ENCODE results near the gene GRIP1.

Gene GRIP1

DNA sequence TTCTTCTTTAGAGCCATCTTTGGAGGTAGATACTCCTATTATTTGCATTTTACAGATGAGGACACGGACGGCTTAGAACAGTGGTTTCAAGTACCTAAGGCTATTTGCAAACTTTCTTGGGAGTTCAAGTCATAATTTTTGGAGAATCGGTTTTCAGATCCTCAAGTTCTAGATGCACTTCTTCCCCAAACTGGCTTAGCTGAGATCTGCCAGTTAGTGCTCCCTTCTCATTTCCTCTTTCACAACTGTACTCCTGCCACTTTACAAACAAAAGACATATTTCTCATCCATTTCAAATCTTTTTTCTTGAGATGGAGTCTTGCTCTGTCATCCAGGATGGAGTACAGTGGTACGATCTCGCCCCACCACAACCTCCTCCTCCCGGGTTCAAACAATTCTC lies 299.3 kb downstream of the GRIP1 start:
- no peak for DNase-seq (ENCODE audit: low spot score)

DNA sequence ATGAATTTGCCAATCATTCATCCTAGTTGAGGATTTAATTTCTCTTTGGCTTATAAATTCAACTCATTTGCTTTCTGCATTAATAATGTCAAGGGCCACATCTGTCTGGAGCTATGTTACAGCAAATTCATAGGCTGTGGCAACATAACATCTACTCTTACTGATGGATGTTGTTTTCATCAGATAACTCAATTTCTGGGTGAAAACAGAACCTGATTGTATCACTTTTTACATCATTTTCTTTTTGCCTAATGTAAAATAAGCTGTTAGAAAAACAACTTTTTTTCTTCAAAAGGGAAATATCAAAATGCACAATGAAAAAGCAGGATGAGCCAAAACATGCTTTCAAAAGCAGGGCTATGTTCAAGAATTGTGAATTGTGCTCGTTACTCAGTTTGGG lies 303.3 kb downstream of the GRIP1 start:
- no peak for DNase-seq (ENCODE audit: low spot score)

DNA sequence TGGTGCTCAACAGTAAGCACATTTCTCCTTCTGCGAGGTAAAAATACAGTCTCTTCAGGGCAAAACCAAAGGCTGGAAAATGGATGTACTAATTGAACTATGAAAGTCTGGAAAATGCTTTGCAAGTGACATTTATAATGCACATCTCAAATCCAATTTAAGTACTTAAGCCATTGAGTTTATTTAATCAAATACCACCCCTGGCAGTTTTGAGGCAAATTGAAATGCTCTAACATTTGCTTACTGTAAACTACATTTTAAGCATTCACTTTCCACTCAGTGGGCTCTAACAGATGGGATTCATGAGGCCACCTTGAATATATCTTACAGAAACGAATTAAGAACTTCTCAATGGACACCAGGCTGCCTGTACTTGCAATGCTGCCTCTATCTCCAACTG lies 306.9 kb downstream of the GRIP1 start:
- no peak for DNase-seq (ENCODE audit: low spot score)

DNA sequence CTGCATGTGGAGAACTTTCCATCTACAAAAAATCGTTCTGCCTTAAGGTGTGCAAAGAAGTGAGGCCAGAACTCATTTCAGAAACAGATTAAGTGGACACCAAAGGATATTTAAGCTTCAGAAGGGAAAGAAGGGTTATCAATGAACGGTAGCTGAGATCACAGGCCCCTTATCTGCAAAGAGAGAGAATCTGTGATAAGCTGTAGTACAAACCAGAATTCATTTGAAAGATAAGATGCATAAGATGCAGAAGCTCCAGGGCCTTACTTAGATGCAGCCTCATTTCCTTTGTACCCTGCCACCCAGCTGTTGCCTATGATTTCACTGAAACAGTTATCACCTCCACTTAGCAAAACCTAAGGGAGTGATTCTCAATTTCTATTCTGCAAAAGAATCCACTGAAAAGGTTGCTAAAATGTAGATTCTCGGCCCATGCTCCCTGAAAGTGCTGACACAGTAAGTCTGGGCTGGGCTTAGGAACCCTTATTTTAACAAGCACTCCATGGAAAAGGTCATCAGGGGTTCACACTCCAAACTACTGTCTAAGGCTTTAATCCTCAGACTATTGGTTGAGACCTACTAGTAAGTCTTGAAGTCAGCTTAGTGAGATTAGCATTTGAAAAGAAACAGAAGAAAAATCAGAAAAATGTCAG lies 311.7 kb downstream of the GRIP1 start:
- DNase-seq (ENCODE audit: low spot score) = no peak

DNA sequence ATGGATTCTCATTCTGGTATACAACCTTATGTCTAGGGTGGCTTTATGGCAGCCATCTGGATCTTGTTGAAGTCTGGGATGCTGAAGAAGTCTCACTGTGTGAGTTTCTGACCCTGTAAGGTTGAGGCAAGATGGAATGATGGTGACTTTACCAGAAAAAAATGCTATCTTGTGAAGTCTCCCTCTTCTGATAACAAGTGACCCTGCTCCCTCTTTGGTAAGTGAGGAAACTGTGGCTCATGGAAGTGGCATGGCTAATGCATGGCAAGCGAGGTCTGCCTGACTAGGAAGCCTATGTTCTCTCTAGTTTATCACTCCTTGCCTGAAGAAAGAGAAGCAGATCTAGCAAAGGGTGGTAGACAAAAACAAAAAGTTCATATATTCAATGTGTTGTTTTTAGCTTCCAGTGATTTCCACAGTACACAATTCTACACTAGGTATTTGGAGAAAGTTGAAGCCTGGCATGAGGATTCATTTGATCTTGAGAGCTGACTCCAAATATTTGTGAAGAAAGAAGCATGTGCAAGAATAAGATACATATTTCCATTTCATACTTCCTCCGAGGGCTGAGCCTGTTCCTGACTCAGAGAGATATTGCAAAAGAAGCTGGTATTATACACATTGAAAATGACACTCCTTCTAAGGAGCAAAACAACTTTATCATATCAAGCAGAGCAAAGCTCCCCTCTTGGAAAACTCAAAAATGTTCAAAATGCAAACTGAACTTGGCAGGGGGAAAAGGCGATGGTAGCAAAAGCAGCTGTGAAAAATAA lies 313.0 kb downstream of the GRIP1 start:
- DNase-seq (ENCODE audit: low spot score) = no peak

DNA sequence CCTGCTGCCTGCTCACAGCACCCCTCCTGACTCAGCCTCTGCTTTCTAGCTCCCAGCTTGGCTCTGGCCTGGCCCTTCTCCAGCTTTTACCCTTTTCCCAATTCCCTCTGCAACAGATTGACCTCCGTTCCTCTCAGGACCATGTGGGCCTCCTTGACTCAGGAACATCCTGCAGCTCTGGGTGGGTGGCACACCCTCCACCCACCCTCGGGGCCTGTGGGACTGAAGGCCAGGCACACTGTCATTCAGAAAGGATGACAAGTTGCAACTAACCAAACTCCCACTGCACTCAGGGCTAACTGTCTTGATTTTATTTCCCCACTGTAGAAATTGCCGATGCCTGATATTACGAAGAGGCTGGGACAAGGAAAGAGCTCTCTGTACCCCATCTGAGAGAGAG lies 317.2 kb downstream of the GRIP1 start:
- DNase-seq (ENCODE audit: low spot score) = no peak

DNA sequence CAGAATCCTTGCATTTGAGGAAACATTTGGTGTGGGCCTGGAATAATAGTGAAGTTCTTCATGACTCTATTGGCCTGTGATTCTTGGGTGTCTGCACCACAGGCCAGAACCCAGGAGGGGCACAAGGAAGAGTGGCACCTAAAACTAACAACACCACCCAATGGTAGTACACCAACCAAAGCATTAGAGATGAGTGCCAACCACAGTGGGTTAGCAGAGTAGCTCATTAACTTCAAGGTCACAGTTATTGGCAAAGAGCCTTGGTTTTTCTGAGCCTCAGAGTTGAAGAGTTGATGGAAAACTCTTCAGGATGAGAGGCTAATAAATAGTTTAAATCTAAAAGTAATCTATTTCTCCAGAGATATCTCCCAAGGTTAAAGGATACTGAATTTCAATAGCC lies 319.6 kb downstream of the GRIP1 start:
- no peak for DNase-seq (ENCODE audit: low spot score)

DNA sequence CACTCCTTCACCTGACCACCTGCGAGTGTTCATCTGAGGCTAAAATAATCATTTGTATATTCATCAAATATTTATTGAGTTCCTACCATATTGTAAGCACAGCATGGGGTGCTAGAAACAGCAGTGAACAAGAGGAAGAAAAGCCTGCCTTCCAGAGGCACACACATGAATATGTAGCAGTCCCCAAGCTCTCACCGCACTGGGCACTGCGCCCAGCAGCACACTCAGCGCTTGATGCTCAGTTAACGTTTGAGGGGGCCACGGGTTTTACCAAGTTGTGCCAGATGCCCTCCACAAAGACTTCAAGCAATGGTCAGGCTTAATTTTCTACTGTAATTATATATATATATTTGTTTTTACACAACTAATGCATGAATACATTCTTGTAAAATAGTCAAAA lies 324.6 kb downstream of the GRIP1 start:
- no peak for DNase-seq (ENCODE audit: low spot score)

DNA sequence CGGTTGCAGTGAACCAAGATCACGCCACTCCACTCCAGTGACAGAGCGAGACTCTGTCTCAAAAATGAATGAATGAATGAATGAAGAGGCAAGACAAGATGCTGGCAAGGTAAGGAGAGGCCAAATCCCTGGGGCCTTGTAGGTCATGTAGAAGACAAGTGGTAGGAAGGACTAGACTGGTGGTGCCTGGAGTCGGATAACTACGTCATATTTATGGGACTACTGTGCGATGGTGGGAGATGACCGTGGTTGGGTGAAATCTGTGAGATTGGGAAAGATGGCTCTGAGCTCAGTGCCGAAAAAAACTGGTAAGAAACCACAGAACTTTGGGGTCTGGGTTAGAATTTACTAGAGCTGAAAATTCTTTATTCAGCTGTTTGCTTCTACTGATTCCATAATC lies 326.0 kb downstream of the GRIP1 start:
- DNase-seq (ENCODE audit: low spot score) = no peak

DNA sequence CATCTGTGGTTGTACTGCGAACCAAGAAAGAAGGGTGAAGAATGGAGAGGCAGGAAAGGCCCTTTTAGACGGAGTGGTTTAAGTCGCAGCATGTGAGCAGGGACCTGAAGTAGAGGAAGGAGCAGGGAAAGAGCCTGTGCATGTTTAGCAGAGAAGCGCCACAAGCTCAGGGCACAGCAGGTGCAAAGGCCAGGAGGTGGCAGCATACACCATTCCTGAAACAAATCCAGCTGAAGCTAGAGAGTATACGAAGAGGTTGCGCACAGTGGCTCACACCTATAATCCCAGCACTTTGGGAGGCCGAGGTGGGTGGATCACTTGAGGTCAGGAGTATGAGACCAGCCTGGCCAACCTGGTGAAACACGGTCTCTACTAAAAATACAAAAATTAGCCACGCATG lies 326.7 kb downstream of the GRIP1 start:
- DNase-seq (ENCODE audit: low spot score) = no peak

DNA sequence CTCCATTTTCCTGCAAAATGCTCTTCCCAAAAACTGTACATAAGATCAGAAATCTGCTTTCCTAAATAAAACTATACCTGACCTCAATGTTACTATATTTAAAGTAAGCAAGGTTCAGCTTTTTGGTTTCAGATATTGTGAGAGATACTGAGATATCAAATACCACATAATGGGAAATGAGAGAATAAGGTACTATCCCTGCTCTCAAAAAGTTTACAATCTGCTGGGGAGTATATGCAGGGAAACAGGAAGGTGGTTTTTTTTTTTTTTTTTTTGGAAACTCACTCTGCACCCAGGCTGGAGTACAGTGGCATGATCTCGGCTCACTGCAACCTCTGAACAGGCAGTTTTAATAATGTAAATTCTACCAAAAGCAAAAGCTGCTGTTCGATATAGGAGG lies 327.6 kb downstream of the GRIP1 start:
- no peak for DNase-seq (ENCODE audit: low spot score)

DNA sequence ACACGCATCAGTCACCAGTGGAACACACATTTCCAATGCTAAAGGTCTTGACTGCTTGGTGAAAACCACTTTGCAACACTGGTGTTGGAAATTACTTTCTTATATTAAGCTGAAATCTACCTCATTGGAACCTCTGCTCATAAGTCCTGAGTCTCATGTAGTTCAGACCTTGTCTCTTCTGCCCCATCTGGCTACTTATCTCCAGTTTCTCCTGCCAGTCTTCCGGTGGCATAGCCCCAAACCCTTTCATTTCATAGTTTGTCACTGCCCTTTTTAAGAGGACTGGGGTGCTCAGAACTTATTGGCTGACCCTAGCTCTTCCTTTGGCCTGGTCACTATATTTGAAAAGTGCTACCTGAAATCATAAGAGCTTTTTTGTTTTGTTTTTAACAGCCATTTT lies 332.9 kb downstream of the GRIP1 start:
- no peak for DNase-seq (ENCODE audit: low spot score)

DNA sequence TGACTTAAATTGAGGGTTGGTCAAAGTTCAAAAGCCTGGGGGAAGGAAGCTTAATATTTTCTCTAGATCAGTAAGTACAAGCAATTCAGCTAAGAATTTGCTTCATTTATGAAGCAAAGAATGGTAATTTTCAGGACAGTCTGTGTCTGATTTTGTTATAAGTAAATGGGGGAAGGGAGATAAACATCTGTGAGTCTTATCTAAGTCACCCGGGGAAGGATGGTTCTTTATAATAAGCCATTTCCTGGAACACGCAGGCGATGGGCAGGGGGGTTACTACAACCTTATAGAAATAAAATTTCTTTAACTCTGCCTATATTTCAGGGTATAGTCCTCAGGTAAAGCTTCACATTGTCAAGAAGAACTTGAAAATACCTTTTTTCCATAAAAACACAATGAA lies 333.7 kb downstream of the GRIP1 start:
- no peak for DNase-seq (ENCODE audit: low spot score)

DNA sequence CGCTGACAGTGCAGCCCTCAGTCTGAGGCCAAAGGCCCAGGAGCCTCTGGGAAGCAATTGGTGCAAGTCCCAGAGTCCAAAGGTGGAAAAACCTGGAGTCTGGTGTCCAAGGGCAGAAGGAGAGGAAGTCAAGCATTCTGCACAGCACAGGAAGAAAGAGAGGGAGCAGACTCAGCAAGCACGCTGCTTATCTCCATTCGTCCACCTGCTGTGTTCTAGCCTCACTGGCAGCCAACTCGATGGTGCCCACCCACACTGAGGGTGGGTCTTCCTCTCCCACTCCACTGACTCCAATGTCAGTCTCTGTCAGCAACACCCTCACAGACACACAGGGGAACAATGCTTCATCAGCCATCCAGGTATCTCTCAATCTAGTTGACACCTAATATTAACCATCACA lies 337.8 kb downstream of the GRIP1 start:
- no peak for DNase-seq (ENCODE audit: low spot score)

DNA sequence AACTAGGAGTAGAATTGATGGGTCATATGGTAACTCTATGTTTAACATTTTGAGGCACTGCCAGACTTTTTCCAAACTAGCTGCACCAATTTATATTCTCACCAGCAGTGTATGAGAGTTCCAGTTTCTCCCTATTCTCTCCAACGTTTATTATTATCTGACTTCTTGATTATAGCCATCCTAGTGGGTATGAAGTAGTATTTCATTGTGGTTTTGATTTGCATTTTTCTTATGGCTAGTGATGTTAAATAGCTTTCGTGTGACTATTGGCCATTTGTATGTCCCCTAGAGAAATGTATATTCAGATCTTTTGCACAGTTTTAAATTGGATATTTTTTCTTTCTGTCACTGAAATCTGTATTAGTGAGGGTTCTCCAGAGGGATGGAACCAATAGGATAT lies 338.7 kb downstream of the GRIP1 start:
- no peak for DNase-seq (ENCODE audit: low spot score)

DNA sequence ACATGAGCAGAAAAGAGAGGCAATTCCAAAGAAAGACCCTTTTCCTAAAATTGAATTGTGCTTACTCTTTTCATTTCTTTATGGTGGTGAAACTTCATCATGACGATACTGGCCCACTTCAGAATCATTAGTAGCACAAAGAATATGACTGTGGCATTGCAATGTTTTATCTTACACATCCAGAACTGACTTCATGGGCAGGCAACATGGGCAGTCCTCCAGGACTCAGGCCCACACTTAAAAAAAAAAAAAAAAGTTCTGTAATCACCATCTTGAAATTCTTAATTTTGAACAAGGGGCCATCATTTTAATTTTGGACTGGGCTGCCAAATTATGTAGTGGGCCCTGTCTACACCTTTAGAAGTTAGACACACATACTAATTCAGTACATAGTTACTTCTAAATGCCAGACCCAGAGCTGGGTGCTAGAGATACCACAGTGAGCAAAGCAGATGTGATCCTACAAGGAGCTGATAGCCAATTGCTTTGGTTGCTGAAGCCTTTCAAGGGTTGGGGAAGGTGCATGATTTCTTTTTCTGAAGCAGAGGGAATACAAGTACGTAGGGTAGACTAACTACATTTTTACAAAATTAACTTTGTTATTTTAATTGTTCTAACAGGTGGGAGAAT lies 341.4 kb downstream of the GRIP1 start:
- DNase-seq (ENCODE audit: low spot score) = no peak

DNA sequence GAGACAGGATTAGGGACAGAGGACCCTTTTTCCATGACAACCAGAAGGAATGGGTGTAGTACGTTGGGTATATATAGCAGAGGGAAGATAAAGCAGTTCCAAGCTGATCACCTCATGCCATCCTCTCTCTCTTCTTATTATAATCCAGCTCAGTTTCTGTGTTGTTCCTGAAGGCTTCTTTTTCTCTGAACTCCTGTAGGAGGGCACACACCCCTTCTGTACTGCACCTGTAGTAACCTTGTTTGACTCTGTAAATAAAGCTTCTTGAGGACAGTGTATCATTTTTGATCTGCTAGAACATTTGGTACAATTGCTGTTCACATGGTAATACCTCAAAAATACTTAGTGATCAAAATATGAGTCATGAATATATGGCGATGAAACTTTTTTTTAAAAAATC lies 343.1 kb downstream of the GRIP1 start:
- no peak for DNase-seq (ENCODE audit: low spot score)

DNA sequence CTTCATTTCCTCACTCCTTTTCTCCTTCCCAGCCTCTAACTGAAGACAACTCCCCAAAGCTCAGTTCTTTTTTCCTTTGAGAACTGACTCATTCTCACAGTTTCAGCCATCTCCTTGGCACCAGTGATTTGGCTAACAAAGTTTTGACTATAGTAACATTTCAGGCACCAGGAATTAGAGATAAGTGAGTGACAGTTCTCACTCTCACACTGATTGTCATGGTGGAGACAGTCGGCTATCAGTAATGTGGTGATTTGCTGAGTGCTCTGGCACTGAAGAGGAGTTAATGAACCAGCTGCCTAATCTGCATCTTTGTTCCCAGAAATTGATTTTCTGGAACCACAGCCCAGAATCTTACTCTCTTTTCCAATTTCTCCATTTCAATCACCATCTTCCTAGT lies 347.1 kb downstream of the GRIP1 start:
- DNase-seq (ENCODE audit: low spot score) = no peak

DNA sequence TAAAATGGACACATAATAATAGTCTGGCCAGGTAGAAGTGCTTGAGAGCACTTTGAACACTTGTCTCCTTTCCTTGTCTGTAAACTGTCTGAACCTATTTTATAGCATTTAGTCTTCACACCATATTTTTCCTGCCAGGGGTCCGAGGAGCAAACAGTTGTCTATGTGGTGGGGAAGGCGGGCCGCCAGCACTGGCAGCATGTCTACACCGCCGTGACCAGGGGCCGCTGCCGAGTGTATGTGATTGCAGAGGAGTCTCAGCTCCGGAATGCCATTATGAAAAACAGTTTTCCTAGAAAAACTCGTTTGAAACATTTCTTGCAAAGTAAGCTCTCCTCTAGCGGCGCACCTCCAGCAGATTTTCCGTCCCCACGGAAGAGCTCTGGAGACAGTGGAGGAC lies 347.9 kb downstream of the GRIP1 start:
- DNase-seq (ENCODE audit: low spot score) = no peak

DNA sequence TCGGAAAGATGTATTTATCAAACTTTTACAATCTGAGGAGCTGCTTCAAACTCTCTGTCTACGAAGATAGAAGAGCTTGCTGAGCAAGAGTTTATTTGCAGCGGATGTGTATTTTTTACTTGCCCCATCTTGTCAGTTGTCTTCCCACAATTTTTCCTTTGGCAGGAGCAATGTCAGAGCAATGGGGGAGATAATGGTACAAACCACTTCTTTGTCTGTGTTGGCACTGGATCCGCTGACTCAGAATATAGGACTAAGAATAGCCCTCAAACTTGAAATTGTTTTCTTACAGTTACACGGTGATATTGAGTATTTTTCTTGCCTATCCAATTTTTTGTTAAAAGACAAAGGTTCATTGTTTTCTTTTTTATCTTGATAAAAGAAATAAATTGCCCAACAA lies 348.9 kb downstream of the GRIP1 start:
- DNase-seq (ENCODE audit: low spot score) = no peak

DNA sequence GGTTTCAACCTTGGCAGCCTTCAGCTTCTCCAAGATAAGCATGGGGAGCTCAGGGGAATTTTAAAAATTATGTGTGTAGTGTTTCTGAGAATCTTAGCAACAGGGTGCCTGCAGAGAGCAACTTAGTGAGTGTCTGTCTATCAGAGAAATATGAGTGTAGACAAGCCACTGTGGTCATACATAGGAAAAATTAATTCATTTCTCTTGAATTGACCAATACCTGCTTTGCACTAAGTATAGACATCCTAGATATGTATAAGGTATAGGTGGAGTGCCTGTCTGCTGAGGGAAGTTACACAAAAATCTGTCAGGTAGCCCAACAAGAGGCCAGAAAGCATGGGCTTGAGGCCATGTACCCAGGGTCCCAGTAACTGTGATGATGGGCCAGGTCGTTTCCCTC lies 355.9 kb downstream of the GRIP1 start:
- no peak for DNase-seq (ENCODE audit: low spot score)

DNA sequence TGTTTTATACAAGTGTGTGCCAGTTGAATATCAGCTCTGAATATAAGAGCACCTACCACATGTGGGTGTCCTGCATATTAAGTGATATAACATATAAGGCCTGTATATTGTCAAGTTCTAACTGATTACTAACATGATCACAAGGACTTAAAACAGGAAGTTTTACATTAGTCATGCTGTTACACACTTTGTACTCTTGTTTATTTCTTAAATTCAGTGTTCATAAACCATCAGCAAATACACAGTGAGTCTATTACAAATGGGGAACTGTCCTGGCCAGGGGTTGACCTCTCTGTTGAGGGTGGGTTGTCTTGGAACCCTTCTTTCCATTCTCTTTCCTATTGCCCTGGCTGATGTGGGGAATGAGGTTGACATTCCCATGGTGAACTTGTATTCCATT lies 357.4 kb downstream of the GRIP1 start:
- no peak for DNase-seq (ENCODE audit: low spot score)

DNA sequence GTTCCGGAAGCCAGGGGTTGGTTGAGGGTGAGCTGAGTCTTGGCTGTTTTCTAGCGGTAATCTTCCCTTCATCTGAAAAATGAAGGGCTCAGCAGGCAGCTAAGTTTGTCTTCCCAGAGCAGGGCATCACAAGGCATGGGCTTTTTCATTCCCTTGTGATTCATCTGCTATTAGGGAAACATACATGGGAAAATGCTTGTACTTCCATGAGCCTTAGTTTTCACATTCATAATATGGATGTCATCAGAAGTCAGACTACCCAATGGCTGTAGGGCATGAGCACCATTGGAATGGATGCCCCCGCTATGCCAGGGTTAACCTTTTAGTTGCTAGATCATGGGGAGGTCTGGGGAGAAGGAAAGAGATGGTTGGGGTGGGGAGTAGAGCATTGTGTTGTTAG lies 357.9 kb downstream of the GRIP1 start:
- no peak for DNase-seq (ENCODE audit: low spot score)

All from CD4-positive, alpha-beta T cell treated with Interleukin-2 at 100 ng/mL for 4 hours (primary cell).